Hypothalamus (tissue), 51 donors: Measurements from ENCODE around the gene CCL11.
"Not testable (repeated sequence)": the region's sequence is repeated elsewhere in the genome, so short reads cannot be mapped to it uniquely, and the experiment has no call there.

Experiments
- DNase-seq, 51 donors: peaks; one replicate each; lab custom pipeline; 2025; lab: John Stamatoyannopoulos, UW

Gene CCL11

GRCh38 chr17:34305606-34306005 is 20.1 kb downstream of the CCL11 start:
- no peak for DNase-seq

- peak in 5 of 51 donors; percentile 0 to 12 (median 3) for DNase-seq
Observed at GRCh38 chr17:34306466-34306865, 20.9 kb downstream of the CCL11 start.

- no peak for DNase-seq
Observed at GRCh38 chr17:34307110-34307509, 21.6 kb downstream of the CCL11 start.

GRCh38 chr17:34308371-34308770 is 22.8 kb downstream of the CCL11 start:
- DNase-seq: no peak

GRCh38 chr17:34311291-34311690 is 25.7 kb downstream of the CCL11 start:
- no peak for DNase-seq

- no peak for DNase-seq
Observed at GRCh38 chr17:34312080-34312479, 26.5 kb downstream of the CCL11 start.

GRCh38 chr17:34313164-34313563 is 27.6 kb downstream of the CCL11 start:
- no peak for DNase-seq

GRCh38 chr17:34314279-34314678 is 28.7 kb downstream of the CCL11 start:
- peak in 1 of 51 donors; percentile 9 for DNase-seq

GRCh38 chr17:34318474-34318873 is 32.9 kb downstream of the CCL11 start:
- DNase-seq: no peak

GRCh38 chr17:34319039-34319483 is 33.5 kb downstream of the CCL11 start, which contains the start of gene CCL8:
CCL8 (plus strand) TSS chr17:34319435; CDS start chr17:34319502, 67 bp downstream.
- DNase-seq: no peak

- no peak for DNase-seq
Observed at GRCh38 chr17:34321964-34322363, 36.4 kb downstream of the CCL11 start.

- not testable (repeated sequence) for DNase-seq
Observed at GRCh38 chr17:34327580-34327979, 42.0 kb downstream of the CCL11 start.

- DNase-seq: no peak
Observed at GRCh38 chr17:34337701-34338100, 52.2 kb downstream of the CCL11 start.
